ENCODE measurements around the gene TIMM50. TPM values are rescaled to one million over a fixed set of nuclear protein-coding genes. Genes with fewer than 3 reads are reported as not detected.

TIMM50 gene
- total RNA-seq, 4 donors from 2014 or later: 31.9 to 50.1 (median 38.6) TPM

DNA sequence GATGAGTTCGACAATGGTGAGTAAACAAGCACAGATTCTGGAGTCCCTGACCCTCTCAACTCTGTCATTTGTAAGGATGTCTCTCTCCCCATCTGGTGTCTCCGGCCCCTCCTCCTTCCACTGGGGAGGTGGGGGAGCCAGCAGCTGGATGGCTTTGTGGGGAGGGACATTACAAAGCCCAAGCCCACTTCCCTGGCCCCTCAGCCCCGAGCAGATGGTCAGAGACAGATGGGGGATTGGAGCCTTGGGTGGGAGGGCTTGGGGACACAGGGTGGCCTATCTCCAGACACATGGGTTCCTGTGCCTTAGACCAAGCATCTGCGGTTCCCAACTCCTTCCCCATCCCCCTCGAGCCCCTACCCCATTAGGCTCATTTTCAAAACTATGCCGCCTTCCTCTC is 2.5 kb downstream of the TIMM50 start:
- TF ChIP-seq, protein P1, sequence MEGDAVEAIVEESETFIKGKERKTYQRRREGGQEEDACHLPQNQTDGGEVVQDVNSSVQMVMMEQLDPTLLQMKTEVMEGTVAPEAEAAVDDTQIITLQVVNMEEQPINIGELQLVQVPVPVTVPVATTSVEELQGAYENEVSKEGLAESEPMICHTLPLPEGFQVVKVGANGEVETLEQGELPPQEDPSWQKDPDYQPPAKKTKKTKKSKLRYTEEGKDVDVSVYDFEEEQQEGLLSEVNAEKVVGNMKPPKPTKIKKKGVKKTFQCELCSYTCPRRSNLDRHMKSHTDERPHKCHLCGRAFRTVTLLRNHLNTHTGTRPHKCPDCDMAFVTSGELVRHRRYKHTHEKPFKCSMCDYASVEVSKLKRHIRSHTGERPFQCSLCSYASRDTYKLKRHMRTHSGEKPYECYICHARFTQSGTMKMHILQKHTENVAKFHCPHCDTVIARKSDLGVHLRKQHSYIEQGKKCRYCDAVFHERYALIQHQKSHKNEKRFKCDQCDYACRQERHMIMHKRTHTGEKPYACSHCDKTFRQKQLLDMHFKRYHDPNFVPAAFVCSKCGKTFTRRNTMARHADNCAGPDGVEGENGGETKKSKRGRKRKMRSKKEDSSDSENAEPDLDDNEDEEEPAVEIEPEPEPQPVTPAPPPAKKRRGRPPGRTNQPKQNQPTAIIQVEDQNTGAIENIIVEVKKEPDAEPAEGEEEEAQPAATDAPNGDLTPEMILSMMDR (IDR thresholded peaks at IDR 0.05; ENCODE audit: low read depth): no peak

DNA sequence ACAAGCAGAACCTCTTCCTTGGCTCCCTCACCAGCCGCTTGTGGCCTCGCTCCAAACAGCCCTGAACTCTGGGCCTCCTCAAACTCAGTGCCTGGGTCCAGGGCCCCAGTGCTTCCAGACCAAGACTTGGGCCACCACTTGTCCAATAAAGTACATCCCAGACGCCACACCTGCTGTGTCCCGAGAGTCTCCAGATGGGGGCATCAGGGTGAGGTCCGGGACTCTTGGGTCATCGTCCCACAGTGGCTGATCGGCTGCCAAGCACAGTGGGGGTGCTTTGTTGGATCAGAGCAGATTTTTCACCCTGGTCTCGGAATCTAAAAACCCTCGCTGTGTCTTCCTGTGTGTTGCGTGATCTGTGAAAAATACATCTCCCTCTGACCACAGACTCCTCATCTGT is 9.1 kb downstream of the TIMM50 start:
- TF ChIP-seq, protein P1 (IDR thresholded peaks at IDR 0.05; ENCODE audit: low read depth): no peak

DNA sequence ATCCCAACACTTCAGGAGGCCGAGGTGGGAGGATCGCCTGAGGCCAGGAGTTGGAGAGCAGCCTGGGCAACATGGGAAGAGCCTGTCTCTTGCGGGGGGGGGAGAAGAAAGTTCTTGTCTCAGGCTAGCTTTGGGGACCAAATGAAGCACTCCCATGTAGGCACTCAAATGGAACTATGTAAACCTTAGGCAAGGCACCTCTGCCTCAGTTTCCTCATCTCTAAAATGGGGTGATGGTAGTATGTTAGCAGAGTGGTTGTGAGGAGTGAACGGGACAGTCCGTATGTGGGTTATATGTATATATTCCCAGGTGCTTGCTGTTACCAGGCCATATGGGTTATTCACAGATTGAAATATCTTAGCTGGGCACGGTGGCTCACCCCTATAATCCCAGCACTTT is 11.6 kb downstream of the TIMM50 start:
- TF ChIP-seq, protein P1 (IDR thresholded peaks at IDR 0.05; ENCODE audit: low read depth): no peak

DNA sequence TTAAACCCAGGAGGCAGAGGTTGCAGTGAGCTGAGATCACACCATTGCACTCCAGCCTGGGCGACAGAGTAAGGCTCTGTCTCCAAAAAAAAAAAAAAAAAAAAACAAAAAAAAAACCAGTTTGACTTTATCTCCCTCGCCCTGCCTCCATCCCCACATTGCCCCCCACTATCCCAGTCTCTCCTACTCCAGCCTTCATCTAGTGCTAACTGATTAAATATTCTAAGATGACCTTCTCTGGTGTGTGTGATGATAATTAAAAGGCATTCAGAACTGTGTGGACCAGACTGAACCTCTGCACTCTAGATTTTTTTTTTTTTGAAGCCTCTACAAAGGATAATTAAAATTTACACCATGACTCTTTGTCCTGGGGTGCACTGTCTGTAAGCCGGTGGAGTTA is 12.2 kb downstream of the TIMM50 start:
- TF ChIP-seq, protein P1 (IDR thresholded peaks at IDR 0.05; ENCODE audit: low read depth): no peak

DNA sequence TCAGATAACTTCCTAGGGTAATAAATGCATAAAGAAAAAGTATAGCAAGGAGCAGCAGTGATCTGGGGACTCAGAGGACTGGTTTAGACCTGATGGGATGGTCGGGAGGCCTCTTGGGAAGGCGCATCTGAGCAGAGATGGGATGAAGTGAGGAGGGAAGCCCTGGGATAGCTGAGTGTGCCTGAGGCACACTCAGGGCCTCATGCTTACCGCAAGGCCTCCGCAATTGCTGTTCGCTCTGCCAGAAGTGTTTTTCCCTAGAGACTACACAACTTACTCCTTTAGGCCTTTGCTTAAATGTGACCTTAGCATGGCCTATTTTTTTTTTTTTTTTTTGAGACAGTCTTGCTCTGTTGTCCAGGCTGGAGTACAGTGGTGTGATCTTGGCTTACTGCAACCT is 14.0 kb downstream of the TIMM50 start:
- TF ChIP-seq, protein P1 (IDR thresholded peaks at IDR 0.05; ENCODE audit: low read depth): no peak

DNA sequence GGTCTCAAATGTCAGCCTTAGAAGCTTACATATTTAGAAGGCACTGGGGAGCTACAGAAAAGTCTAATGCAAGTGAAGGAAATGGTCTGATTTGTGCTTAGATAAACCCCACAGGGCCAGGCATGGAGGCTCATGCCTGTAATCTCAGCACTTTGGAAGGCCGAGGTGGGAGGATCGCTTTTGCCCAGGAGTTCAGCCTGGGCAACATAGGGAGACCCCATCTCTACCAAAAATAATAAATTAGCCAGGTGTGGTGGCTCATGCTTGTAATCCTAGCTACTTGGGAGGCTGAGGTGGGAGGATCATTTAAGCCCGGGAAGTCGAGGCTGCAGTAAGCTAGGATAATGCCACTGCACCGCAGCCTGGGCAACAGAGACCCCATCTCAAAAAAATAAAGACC is 15.4 kb downstream of the TIMM50 start:
- TF ChIP-seq, protein P1 (IDR thresholded peaks at IDR 0.05; ENCODE audit: low read depth): no peak

DNA sequence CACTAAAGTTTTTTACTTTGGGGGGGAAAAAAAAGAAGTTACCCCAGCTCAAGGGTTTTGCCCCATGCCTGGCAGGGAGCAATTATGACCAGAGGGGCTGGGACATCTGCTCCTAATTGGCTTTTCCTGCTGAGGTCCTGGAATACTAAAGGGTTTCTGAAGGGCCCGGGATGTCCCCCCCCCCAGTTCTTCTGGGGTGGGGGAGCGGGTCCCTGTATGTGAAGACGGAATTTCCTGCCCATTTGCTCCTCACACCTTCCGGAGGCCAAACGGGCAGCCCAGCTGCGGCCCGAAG is 17.0 kb downstream of the TIMM50 start:
- TF ChIP-seq, protein P1 (IDR thresholded peaks at IDR 0.05; ENCODE audit: low read depth): no peak
